ENCODE results near the gene SPATA13. TPM values are rescaled to one million over a fixed set of nuclear protein-coding genes. Genes with fewer than 3 reads are reported as not detected.

The SPATA13 gene
- total RNA-seq, 1 experiment from 2014 or later = 43.0 TPM

DNA sequence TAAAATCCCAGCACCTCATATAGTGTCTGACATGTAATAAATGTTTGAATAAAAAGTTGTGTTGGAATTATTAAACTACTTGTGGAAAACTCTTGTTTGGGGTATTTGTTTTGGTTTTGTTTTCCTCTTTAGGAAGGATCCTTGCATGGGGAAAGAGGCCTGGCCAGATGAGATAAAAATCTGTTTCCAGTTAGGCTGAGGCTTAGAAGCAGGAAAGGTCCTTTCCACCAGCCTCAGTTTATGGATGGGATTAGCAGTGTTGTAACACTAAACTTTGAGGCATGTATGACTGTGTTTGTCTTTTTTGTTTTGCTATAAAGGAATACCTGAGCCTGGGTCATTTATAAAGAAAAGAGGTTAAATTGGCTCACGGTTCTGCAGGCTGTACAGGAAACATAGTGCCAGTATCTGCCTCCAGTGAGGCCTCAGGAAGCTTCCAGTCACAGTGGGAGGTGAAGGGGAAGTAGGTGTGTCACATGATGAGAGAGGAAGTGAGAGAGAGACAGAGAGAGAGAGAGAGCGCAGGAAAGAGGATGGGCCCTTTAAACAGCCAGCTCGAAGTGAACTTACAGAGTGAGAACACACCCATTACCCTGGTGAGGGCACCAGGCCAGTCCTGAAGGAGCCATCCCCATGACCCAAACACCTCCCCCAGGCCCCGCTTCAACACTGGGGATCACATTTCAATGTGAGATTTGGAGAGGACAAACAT is 21.6 kb downstream of the SPATA13 start:
- Histone ChIP-seq H3K4me2 (ENCODE audit: low read length) (no peak overlapping the region), H4K20me1 (ENCODE audit: low read length) (peaks cover 20% of the 10 kb centered on the region; the same call in 1 of the 2 replicates)
- CTCF ChIA-PET = no interaction called here

DNA sequence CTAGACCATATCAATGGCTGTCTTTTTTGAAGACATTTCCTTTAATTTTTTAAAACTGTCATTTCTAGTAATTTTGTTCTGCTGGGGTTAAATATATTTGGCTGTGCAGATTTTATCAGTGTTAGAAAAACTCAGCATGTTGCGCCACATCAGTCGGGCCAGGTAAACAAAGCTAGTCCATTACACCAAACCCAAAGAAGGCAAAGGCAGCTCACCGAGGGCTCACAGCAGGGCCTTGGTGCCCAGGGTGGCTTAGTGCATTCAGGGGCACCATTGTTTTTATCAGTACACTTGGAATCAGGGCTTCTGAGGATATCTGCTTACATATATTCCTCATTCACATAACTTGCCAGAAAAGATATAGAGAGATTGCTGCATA is 22.2 kb downstream of the SPATA13 start:
- H3K9ac ChIP-seq (ENCODE audit: low read length) = no peak overlapping the region
- no peaks in the 10 kb centered on the region for H3F3A ChIP-seq (ENCODE audit: low read length, unreplicated experiment)
- CTCF ChIA-PET = no interaction called here
- BruUV-seq (replicated peaks) = no TSS peak
- H3K9me2 ChIP-seq (replicated peaks; ENCODE audit: low read length) = no peaks in the 10 kb centered on the region
- H3K36me3 ChIP-seq (ENCODE audit: low read depth, low read length) = no peaks in the 10 kb centered on the region
- intact Hi-C loops (cut with micrococcal nuclease) = no loop called here
- TF ChIP-seq EZH2phosphoT487 (IDR thresholded peaks at IDR 0.05; ENCODE audit: borderline replicate concordance, low read length) = no peak
- no peak for TF ChIP-seq EZH2 (IDR thresholded peaks at IDR 0.05; ENCODE audit: low read length, unreplicated experiment)
- TF ChIP-seq, protein P1, sequence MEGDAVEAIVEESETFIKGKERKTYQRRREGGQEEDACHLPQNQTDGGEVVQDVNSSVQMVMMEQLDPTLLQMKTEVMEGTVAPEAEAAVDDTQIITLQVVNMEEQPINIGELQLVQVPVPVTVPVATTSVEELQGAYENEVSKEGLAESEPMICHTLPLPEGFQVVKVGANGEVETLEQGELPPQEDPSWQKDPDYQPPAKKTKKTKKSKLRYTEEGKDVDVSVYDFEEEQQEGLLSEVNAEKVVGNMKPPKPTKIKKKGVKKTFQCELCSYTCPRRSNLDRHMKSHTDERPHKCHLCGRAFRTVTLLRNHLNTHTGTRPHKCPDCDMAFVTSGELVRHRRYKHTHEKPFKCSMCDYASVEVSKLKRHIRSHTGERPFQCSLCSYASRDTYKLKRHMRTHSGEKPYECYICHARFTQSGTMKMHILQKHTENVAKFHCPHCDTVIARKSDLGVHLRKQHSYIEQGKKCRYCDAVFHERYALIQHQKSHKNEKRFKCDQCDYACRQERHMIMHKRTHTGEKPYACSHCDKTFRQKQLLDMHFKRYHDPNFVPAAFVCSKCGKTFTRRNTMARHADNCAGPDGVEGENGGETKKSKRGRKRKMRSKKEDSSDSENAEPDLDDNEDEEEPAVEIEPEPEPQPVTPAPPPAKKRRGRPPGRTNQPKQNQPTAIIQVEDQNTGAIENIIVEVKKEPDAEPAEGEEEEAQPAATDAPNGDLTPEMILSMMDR (conservative IDR thresholded peaks at IDR 0.05; ENCODE audit: low read depth, low read length) = no peak
- ATAC-seq (no peak), DNase-seq (no peak)
- H3K4me2 ChIP-seq (ENCODE audit: low read length) = no peak overlapping the region
- H2AFZ ChIP-seq (ENCODE audit: low read length) = no peak overlapping the region
- no peak overlapping the region for H3K4me3 ChIP-seq (ENCODE audit: low read length)
- POLR2A ChIA-PET (ENCODE audit: unreplicated experiment) = no interaction called here
- peaks cover 5% of the 10 kb centered on the region for H3K4me1 ChIP-seq (ENCODE audit: insufficient read depth, low read length)
- no peak overlapping the region for H3K27ac ChIP-seq (ENCODE audit: low read length)
- peaks cover 20% of the 10 kb centered on the region; the same call in 1 of the 2 replicates for H4K20me1 ChIP-seq (ENCODE audit: low read length)
- no peaks in the 10 kb centered on the region for H3K27me3 ChIP-seq (ENCODE audit: low read length)
- no peaks in the 10 kb centered on the region for H3K9me3 ChIP-seq (ENCODE audit: low read length)
- H3K79me2 ChIP-seq (ENCODE audit: low read length) = peaks cover 95% of the 10 kb centered on the region

More for the DNA sequence above, 21.6 kb downstream of the SPATA13 start:
- ATAC-seq (no peak), DNase-seq (no peak)
- no peak overlapping the region for H3K27ac ChIP-seq (ENCODE audit: low read length)
- peaks cover 95% of the 10 kb centered on the region for H3K79me2 ChIP-seq (ENCODE audit: low read length)
- intact Hi-C loops (cut with micrococcal nuclease) = no loop called here
- no peak overlapping the region for H3K4me3 ChIP-seq (ENCODE audit: low read length)
- H3K36me3 ChIP-seq (ENCODE audit: low read depth, low read length) = no peaks in the 10 kb centered on the region
- H3K4me1 ChIP-seq (ENCODE audit: insufficient read depth, low read length) = peaks cover 5% of the 10 kb centered on the region
- H3K9me2 ChIP-seq (replicated peaks; ENCODE audit: low read length) = no peaks in the 10 kb centered on the region
- H3K27me3 ChIP-seq (ENCODE audit: low read length) = no peaks in the 10 kb centered on the region
- no peak overlapping the region for H3K9ac ChIP-seq (ENCODE audit: low read length)
- POLR2A ChIA-PET (ENCODE audit: unreplicated experiment) = no interaction called here
- TF ChIP-seq EZH2phosphoT487 (IDR thresholded peaks at IDR 0.05; ENCODE audit: borderline replicate concordance, low read length) (no peak), EZH2 (IDR thresholded peaks at IDR 0.05; ENCODE audit: low read length, unreplicated experiment) (no peak)
- TF ChIP-seq, protein P1 (conservative IDR thresholded peaks at IDR 0.05; ENCODE audit: low read depth, low read length) = no peak
- H3K9me3 ChIP-seq (ENCODE audit: low read length) = no peaks in the 10 kb centered on the region
- H2AFZ ChIP-seq (ENCODE audit: low read length) = no peak overlapping the region
- no peaks in the 10 kb centered on the region for H3F3A ChIP-seq (ENCODE audit: low read length, unreplicated experiment)
- BruUV-seq (replicated peaks) = no TSS peak

DNA sequence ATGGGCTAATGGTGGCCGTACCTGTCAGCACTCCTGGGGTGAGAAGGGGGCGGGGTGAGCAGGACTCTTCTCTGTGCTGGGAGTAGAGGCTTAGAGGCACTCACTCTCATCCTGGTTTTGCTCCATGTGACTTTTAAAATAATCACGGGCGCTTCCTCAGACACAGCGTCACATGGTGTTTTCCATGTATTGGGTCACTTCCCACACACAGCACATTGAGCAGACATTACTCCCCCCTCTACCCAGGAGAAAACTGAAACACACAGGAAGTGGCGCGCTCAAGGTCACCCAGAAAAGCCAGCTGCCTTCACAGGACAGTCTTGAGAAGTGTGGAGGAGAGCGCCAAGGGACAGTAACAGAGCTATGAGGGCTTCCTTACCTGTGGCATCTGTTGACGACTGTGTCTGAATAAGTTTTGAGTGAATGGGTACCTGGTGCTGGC is 23.2 kb downstream of the SPATA13 start:
- intact Hi-C loops (cut with micrococcal nuclease) = no loop called here
- ATAC-seq = no peak
- H3K9ac ChIP-seq (ENCODE audit: low read length) = no peak overlapping the region
- H4K20me1 ChIP-seq (ENCODE audit: low read length) = peaks cover 20% of the 10 kb centered on the region; the same call in 1 of the 2 replicates
- H3K4me2 ChIP-seq (ENCODE audit: low read length) = no peak overlapping the region
- no peaks in the 10 kb centered on the region for H3F3A ChIP-seq (ENCODE audit: low read length, unreplicated experiment)
- peaks cover 5% of the 10 kb centered on the region for H3K4me1 ChIP-seq (ENCODE audit: insufficient read depth, low read length)
- ChIA-PET CTCF (no interaction called here), POLR2A (ENCODE audit: unreplicated experiment) (no interaction called here)
- no peak overlapping the region for H3K4me3 ChIP-seq (ENCODE audit: low read length)
- no peak for DNase-seq
- H3K9me2 ChIP-seq (replicated peaks; ENCODE audit: low read length) = no peaks in the 10 kb centered on the region
- BruUV-seq (replicated peaks) = no TSS peak
- H3K27ac ChIP-seq (ENCODE audit: low read length) = no peak overlapping the region
- H3K36me3 ChIP-seq (ENCODE audit: low read depth, low read length) = no peaks in the 10 kb centered on the region
- H3K27me3 ChIP-seq (ENCODE audit: low read length) = no peaks in the 10 kb centered on the region
- no peak overlapping the region for H2AFZ ChIP-seq (ENCODE audit: low read length)
- TF ChIP-seq EZH2phosphoT487 (IDR thresholded peaks at IDR 0.05; ENCODE audit: borderline replicate concordance, low read length) = no peak
- TF ChIP-seq EZH2 (IDR thresholded peaks at IDR 0.05; ENCODE audit: low read length, unreplicated experiment) = no peak
- TF ChIP-seq, protein P1 (conservative IDR thresholded peaks at IDR 0.05; ENCODE audit: low read depth, low read length) = no peak
- H3K79me2 ChIP-seq (ENCODE audit: low read length) = peaks cover 86% of the 10 kb centered on the region
- no peaks in the 10 kb centered on the region for H3K9me3 ChIP-seq (ENCODE audit: low read length)

All from PC-3 (cell line).